SK-N-MC (cell line): ENCODE measurements around the gene MYZAP.

Experiments
- DNase-seq: peaks from one replicate; pipeline ENCODE4 v3.0.0-alpha.2; 2011; ENCODE audit warnings: low read depth, low spot score
- H3K27ac ChIP-seq: fragments of 200-600 bp; sonication (generic); 2 replicates; pipeline ENCODE4 v1.5.1; 2016; ENCODE audit warnings: mixed run types
- H3K36me3 ChIP-seq: fragments of 200-600 bp; sonication (generic); 2 replicates; pipeline ENCODE4 v1.6.1; 2017; ENCODE audit warnings: antibody characterized with exemption, low read length, mixed read lengths; ENCODE audit not compliant: insufficient read depth
- H3K4me3 ChIP-seq: fragments of 200-600 bp; sonication (generic); 2 replicates; pipeline ENCODE4 v1.5.1; 2016
- H3K9ac ChIP-seq: fragments of 200-600 bp; sonication (generic); 2 replicates; pipeline ENCODE4 v1.8.0; 2017; ENCODE audit warnings: mixed run types, mixed read lengths; ENCODE audit not compliant: insufficient read length
- H3K9me3 ChIP-seq: fragments of 200-600 bp; sonication (generic); 2 replicates; pipeline ENCODE4 v1.6.1; 2017; ENCODE audit warnings: low read depth, mild to moderate bottlenecking, antibody characterized with exemption, low read length, moderate library complexity, mixed read lengths
- EZH2 ChIP-seq: fragments of 200-600 bp; sonication (generic); IDR thresholded peaks from one replicate; pipeline ENCODE4 v1.6.1; 2017; ENCODE audit warnings: antibody characterized with exemption
- FOXP2 ChIP-seq: optimal IDR thresholded peaks from 2 replicates; pipeline ENCODE3; 2011; ENCODE audit warnings: mild to moderate bottlenecking, moderate library complexity; ENCODE audit not compliant: insufficient read depth; ENCODE audit errors: extremely low read length, control extremely low read depth
- POLR2AphosphoS5 ChIP-seq: IDR thresholded peaks from 2 replicates; pipeline ENCODE4 v1.6.1; 2012; ENCODE audit warnings: mild to moderate bottlenecking, low read depth, low read length, borderline replicate concordance

Gene MYZAP

DNA sequence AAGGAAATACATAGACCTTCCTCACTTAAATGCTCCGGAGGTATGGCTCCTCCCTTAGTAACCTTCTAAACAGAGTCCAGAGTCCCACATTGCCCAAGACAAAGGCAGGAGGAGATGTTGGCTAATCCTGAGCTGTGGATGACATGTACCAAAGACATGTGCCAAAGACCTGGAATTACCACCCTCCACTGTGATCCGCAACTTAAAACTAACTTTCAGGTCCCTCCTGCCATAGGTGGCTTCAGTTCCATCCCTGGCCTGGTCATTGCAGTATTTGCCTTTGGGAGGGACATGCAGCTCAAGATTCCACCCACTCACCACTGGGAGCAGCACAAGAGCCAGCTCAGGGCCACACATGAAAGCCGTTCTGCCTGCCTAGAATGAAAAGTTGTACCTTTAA, 28.0 kb downstream of the MYZAP start:
- Histone ChIP-seq H3K27ac (no peak overlapping the region), H3K9ac (no peak overlapping the region), H3K4me3 (no peak overlapping the region), H3K9me3 (no peaks in the 10 kb centered on the region), H3K36me3 (no peaks in the 10 kb centered on the region)
- TF ChIP-seq EZH2 = no peak
- no peak for TF ChIP-seq FOXP2
- no peak for TF ChIP-seq POLR2AphosphoS5
- no peak for DNase-seq

DNA sequence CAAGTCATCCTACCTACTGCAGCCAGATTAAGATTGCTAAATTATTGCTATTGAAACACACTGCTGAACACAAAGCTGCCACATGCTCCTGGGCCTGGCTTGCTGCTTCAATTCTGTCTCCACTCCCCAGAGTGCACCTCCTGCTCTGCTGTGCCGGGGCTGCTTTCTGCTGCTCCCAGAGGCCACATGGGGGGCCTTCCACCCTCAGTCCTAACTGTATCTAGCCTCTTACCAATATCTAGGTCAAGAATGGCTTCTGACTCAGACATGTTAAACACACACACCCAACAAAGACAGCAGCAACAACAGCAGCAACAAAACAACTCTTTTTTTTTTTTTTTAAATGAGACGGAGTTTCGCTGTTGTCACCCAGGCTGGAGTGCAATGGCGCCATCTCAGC, 33.0 kb downstream of the MYZAP start:
- Histone ChIP-seq H3K4me3 (no peak overlapping the region), H3K9ac (no peak overlapping the region), H3K36me3 (no peaks in the 10 kb centered on the region), H3K27ac (no peak overlapping the region), H3K9me3 (no peaks in the 10 kb centered on the region)
- TF ChIP-seq EZH2 = no peak
- TF ChIP-seq FOXP2 = no peak
- no peak for TF ChIP-seq POLR2AphosphoS5
- DNase-seq = no peak

DNA sequence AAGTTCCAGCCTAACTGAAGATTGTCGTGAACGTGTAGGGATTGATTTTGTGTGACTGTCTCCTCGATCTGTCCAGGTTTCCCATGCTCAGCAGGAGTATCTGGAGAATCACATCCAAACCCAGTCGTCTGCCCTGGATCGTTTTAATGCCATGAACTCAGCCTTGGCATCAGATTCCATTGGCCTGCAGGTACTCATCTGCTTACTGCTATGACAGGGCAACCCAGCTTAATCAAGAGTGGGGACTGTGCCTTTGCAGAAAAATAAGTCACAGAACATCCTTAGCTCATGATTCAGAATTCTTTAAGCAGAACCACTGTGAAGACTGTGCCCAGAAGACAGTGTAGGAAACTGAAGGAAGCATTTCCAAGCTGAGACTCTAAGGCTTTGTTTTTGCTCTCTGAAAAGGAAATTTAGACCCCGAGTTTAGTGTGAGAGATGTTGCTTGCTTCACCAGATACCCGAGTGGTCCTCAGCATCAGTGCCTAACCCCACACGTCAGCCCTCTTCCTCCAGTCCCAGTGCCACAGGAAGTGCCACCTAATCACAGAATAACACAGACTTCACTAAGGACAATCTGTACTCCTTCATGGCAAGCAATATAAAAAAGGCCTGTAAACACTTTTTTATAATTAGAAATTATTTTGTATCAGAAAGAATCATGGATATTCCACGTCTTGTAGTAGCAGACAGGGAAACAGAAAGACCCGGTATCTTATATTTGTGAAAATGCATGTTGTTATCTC, 34.2 kb downstream of the MYZAP start:
- Histone ChIP-seq H3K27ac (no peak overlapping the region), H3K9ac (no peak overlapping the region), H3K36me3 (no peaks in the 10 kb centered on the region), H3K4me3 (no peak overlapping the region), H3K9me3 (no peaks in the 10 kb centered on the region)
- no peak for TF ChIP-seq EZH2
- TF ChIP-seq POLR2AphosphoS5 = no peak
- TF ChIP-seq FOXP2 = no peak
- DNase-seq = no peak

DNA sequence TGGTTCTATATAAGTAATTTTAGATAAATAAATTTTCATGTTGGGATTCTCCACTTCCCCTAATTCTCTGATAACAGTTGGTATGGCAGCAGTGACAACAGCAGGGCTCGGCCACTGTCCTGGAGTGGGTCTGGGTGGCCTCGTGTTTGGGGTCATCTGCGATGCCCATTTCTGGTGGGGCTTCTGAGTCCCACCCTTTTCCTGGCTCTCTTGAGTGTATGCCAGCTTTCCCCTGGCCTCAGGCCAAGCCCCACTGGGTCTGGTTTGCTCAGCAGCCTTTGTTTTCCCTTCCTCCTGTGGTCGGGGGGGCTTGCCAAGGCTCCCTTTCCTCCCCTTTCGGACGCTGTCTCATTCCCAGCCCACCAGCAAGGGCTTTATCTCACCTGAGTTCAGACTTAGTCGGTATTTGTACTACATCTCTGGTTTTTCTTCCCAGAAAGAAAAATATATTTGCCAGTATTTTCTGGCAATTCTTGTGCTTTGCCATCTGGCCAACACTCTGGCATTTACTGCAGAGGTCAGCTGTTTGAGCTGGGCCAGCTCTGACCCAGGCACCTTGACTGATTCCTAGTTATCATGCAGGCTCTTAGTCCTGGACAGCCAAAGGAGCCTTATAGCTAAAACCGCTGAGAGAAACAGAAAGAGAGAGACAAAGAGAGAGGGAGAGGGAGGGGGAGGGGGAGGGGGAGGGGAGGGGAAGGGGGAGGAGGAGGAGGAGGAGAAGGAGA, 35.2 kb downstream of the MYZAP start:
- no peak for DNase-seq
- Histone ChIP-seq H3K4me3 (no peak overlapping the region), H3K27ac (no peak overlapping the region), H3K9me3 (no peaks in the 10 kb centered on the region), H3K9ac (no peak overlapping the region), H3K36me3 (no peaks in the 10 kb centered on the region)
- TF ChIP-seq POLR2AphosphoS5 (no peak), EZH2 (no peak), FOXP2 (no peak)

DNA sequence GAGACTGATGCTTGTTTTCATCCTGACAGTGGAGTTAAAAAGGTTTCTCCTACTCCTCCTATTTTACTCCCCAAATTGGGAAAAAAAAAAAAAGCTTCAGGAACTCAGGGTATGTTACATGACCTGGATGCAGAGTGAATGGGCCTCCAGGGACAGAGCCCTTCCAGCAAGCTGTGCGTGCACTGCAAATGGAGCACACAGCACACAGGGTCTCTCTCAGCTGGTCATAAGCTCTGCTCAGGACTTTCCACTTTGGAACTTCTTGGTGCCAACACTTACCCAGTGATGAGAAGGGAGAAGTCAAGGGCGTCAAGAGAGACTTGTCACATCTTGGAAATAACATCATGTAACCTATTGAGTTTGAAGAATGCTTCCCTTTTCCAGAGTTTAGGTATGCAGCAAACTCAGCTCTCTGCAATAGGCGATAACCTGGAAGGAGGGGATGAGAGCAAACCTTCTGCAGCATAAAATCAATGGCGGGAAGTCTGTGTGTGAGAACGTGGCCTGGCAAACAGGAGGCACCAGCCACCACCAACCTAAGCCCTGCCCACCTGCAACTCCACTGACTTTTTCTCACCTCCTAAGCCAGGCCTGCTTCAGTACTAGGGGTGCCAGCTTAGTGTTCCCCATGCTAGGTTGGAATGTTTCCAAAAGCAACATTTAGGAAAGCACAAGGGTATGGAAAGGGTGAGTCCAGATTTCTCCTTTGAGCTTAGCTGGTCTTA, 39.8 kb downstream of the MYZAP start:
- Histone ChIP-seq H3K9ac (no peak overlapping the region), H3K27ac (no peak overlapping the region), H3K36me3 (no peaks in the 10 kb centered on the region), H3K4me3 (no peak overlapping the region), H3K9me3 (no peaks in the 10 kb centered on the region)
- no peak for DNase-seq
- TF ChIP-seq POLR2AphosphoS5 (no peak), EZH2 (no peak), FOXP2 (no peak)

DNA sequence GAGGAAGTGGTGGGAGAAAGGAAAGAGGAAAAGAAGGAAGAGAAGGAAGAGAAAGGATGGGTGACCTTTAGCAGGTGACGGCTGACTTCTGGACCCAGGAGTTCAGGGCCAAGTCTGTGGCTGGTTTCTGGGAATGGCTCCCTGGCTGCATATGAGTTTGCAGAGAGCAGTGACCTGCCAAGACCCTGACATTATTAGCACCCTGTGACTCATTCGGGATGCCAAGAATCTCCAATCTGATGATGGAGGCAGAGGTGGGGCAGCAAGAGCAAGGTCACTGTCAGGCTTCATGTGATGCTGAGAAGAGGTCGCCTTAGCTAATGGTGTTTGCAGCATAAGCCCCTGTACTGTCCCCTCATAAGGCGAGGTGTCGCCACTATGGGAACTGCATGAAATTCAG, 42.6 kb downstream of the MYZAP start:
- Histone ChIP-seq H3K36me3 (no peaks in the 10 kb centered on the region), H3K4me3 (no peak overlapping the region), H3K9ac (no peak overlapping the region), H3K9me3 (no peaks in the 10 kb centered on the region), H3K27ac (no peak overlapping the region)
- TF ChIP-seq EZH2 = no peak
- no peak for DNase-seq

DNA sequence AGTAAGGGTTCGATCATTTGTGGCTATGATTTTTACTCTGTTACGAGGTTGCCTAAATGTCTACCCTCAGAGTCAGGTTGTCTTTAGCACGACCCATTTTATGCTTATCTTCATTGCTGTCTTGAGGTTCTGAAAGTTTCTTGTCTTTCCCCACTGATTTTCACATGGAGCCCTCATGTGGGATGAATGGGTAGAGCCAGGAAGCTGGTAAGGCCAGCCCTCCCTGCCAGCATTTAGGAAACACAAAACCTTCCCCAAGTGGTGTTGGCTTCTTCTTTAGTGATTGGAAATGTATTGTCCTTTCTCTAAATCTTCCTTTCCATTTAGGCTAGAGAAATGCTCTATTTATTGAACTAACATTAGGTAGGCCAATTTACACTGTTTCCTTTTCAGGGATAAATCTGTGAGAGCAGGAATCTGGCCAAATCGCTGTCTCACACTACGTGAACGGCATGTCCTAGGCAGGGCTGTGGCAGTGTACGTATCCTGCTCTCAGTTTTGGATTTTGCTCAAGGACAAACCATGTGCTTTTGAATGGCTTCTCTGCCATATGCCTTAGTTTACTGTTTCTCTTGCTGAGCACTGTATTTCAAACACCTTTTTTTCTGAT, 43.7 kb downstream of the MYZAP start:
- no peak overlapping the region for H3K27ac ChIP-seq
- H3K9me3 ChIP-seq = no peaks in the 10 kb centered on the region
- H3K36me3 ChIP-seq = no peaks in the 10 kb centered on the region
- DNase-seq = no peak
- no peak overlapping the region for H3K4me3 ChIP-seq
- no peak for TF ChIP-seq POLR2AphosphoS5
- no peak for TF ChIP-seq FOXP2
- TF ChIP-seq EZH2 = no peak
- H3K9ac ChIP-seq = no peak overlapping the region

DNA sequence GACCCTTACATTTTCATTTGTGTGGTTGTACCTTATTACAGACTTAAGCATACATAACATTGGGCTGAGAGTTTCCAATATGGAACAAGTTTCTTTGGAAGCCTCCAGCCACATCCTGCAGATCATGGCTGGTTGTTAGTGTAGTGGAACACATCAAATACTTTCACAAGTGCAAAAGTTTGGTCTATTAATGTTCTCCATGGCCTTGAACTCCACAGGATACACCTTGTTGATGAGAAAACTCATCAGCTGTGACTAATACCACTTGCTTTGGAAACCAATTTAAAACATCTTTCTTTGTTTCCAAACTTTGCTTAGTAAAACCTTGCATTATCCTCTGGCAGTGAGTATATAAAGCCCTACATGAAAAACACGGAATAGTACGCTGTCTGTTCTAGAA, 46.1 kb downstream of the MYZAP start:
- H3K36me3 ChIP-seq = no peaks in the 10 kb centered on the region
- no peak for TF ChIP-seq EZH2
- TF ChIP-seq POLR2AphosphoS5 = no peak
- TF ChIP-seq FOXP2 = no peak
- no peak overlapping the region for H3K4me3 ChIP-seq
- H3K9ac ChIP-seq = no peak overlapping the region
- no peak for DNase-seq
- H3K27ac ChIP-seq = no peak overlapping the region
- H3K9me3 ChIP-seq = no peaks in the 10 kb centered on the region
